Smooth muscle cell (in vitro differentiated cells): ENCODE measurements around the gene GABRG3. TPM values are rescaled to one million over a fixed set of nuclear protein-coding genes. Genes with fewer than 3 reads are reported as not detected.

Source experiments
- DNase-seq: peaks from one replicate; lab custom pipeline; 2025; ENCODE audit not compliant: unreplicated experiment; lab: John Stamatoyannopoulos, UW
- H2AFZ ChIP-seq: fragments of 200-600 bp; sonication (generic); 2 replicates; pipeline ENCODE4 v1.6.0; 2016; ENCODE audit warnings: antibody characterized with exemption, low read depth, mild to moderate bottlenecking
- H3F3A ChIP-seq: fragments of 200-600 bp; sonication (generic); 2 replicates; pipeline ENCODE4 v1.6.0; 2017; ENCODE audit warnings: antibody characterized with exemption, low read depth
- H3K27ac ChIP-seq: fragments of 200-600 bp; sonication (generic); 2 replicates; pipeline ENCODE4 v1.5.1; 2016; ENCODE audit warnings: low read depth, mild to moderate bottlenecking
- H3K27me3 ChIP-seq: fragments of 200-600 bp; sonication (generic); 2 replicates; pipeline ENCODE4 v1.6.1; 2016; ENCODE audit warnings: low read depth, mild to moderate bottlenecking
- H3K36me3 ChIP-seq: fragments of 200-600 bp; sonication (generic); 2 replicates; pipeline ENCODE4 v1.5.1; 2016; ENCODE audit warnings: low read depth
- H3K4me1 ChIP-seq: fragments of 200-600 bp; sonication (generic); 2 replicates; pipeline ENCODE4 v1.5.1; 2016; ENCODE audit warnings: low read depth
- H3K4me2 ChIP-seq: fragments of 200-600 bp; sonication (generic); 2 replicates; pipeline ENCODE4 v1.6.0; 2016; ENCODE audit warnings: mild to moderate bottlenecking
- H3K4me3 ChIP-seq: fragments of 200-600 bp; sonication (generic); 2 replicates; pipeline ENCODE4 v1.5.1; 2016; ENCODE audit warnings: mild to moderate bottlenecking
- H3K79me2 ChIP-seq: fragments of 200-600 bp; sonication (generic); 2 replicates; pipeline ENCODE4 v1.6.0; 2016; ENCODE audit warnings: low read depth, mild to moderate bottlenecking
- H3K9ac ChIP-seq: fragments of 200-600 bp; sonication (generic); 2 replicates; pipeline ENCODE4 v1.6.0; 2016; ENCODE audit warnings: low read depth
- H3K9me3 ChIP-seq: fragments of 200-600 bp; sonication (generic); replicated peaks from 2 replicates; pipeline ENCODE4 v1.5.1; 2016; ENCODE audit warnings: low read depth
- H4K20me1 ChIP-seq: fragments of 200-600 bp; sonication (generic); 2 replicates; pipeline ENCODE4 v1.6.0; 2016; ENCODE audit warnings: low read depth
- CTCF ChIP-seq: fragments of 200-600 bp; sonication (generic); IDR thresholded peaks from 2 replicates; pipeline ENCODE4 v1.5.1; 2017; ENCODE audit warnings: borderline replicate concordance, mild to moderate bottlenecking, antibody characterized with exemption; ENCODE audit not compliant: insufficient read depth, poor library complexity, severe bottlenecking
- WGBS: methylation state at CpG from one replicate; pipeline ENCODE4 v1.1.7; 2016; ENCODE audit warnings: low lambda C conversion rate; 5-methylcytosine and 5-hydroxymethylcytosine counted together
- polyA plus RNA-seq: library from polyadenylated mRNA; unstranded; fragments of >200 nt; fragmentation: Nextera tagmentation; extraction: Ambion mirVana; gene quantifications from 2 replicates; pipeline ENCODE4 v1.2.1, GENCODE V29; 2016
- total RNA-seq: library from RNA; depleted of rRNA; stranded (reverse); fragments of >200 nt; gene quantifications from 2 replicates; pipeline ENCODE4 v1.2.3, GENCODE V29; 2014

The GABRG3 gene
- total and polyA plus RNA-seq, 2 experiments from 2014 or later, result under 0.01 TPM; not detected in 1

GRCh38 chr15:27330326-27330725 is 359.3 kb downstream of the GABRG3 start:
- Histone ChIP-seq H3K27me3 (no peaks in the 10 kb centered on the region), H3K9me3 (no peaks in the 10 kb centered on the region), H3K36me3 (no peaks in the 10 kb centered on the region), H3K79me2 (no peaks in the 10 kb centered on the region), H2AFZ (no peak overlapping the region), H3K4me2 (no peak overlapping the region), H3K4me3 (no peak overlapping the region), H3F3A (no peaks in the 10 kb centered on the region), H3K27ac (no peak overlapping the region), H3K4me1 (no peaks in the 10 kb centered on the region), H3K9ac (no peak overlapping the region), H4K20me1 (no peaks in the 10 kb centered on the region)
- 92% methylated on average over 5 of the region's 5 CpGs for WGBS
- no peak for TF ChIP-seq CTCF
- no peak for DNase-seq

- Histone ChIP-seq H3F3A (no peaks in the 10 kb centered on the region), H3K79me2 (no peaks in the 10 kb centered on the region), H4K20me1 (no peaks in the 10 kb centered on the region), H3K4me2 (no peak overlapping the region), H3K36me3 (no peaks in the 10 kb centered on the region), H3K4me1 (no peaks in the 10 kb centered on the region), H3K27me3 (no peaks in the 10 kb centered on the region), H3K9ac (no peak overlapping the region), H3K27ac (no peak overlapping the region), H3K9me3 (no peaks in the 10 kb centered on the region), H2AFZ (no peak overlapping the region), H3K4me3 (no peak overlapping the region)
- no peak for TF ChIP-seq CTCF
- no peak for DNase-seq
- 51% methylated on average over 1 of the region's 1 CpG for WGBS
These were observed 365.7 kb downstream of the GABRG3 start for GRCh38 chr15:27336676-27337075.

GRCh38 chr15:27339138-27339537 is 368.2 kb downstream of the GABRG3 start:
- Histone ChIP-seq H3K27ac (no peak overlapping the region), H4K20me1 (no peaks in the 10 kb centered on the region), H3K9me3 (no peaks in the 10 kb centered on the region), H2AFZ (no peak overlapping the region), H3F3A (no peaks in the 10 kb centered on the region), H3K36me3 (no peaks in the 10 kb centered on the region), H3K4me3 (no peak overlapping the region), H3K27me3 (no peaks in the 10 kb centered on the region), H3K4me2 (no peak overlapping the region), H3K9ac (no peak overlapping the region), H3K79me2 (no peaks in the 10 kb centered on the region), H3K4me1 (no peaks in the 10 kb centered on the region)
- WGBS, result 84% methylated on average over 5 of the region's 5 CpGs
- no peak for DNase-seq
- TF ChIP-seq CTCF, result no peak

- Histone ChIP-seq H3K4me2 (no peak overlapping the region), H3K27me3 (no peaks in the 10 kb centered on the region), H3K9me3 (no peaks in the 10 kb centered on the region), H4K20me1 (no peaks in the 10 kb centered on the region), H3K36me3 (no peaks in the 10 kb centered on the region), H3F3A (no peaks in the 10 kb centered on the region), H3K4me3 (no peak overlapping the region), H3K27ac (no peak overlapping the region), H2AFZ (no peak overlapping the region), H3K4me1 (no peaks in the 10 kb centered on the region), H3K79me2 (no peaks in the 10 kb centered on the region), H3K9ac (no peak overlapping the region)
- no peak for DNase-seq
- no peak for TF ChIP-seq CTCF
- WGBS, result 85% methylated on average over 7 of the region's 7 CpGs
These were observed 370.9 kb downstream of the GABRG3 start for GRCh38 chr15:27341780-27342343.
